ENCODE data around the gene SRBD1.

- TF ChIP-seq POLR2A (IDR thresholded peaks at IDR 0.05) (no peak), CTCF (IDR thresholded peaks at IDR 0.05) (no peak)
These were observed 266.6 kb downstream of the SRBD1 start for GRCh38 chr2:45344502-45344901.

Data from lower leg skin (tissue), 3 donors.